T-helper 2 cell treated with Interferon-gamma antibody and Interleukin-4, amounts not matched to agents 5 μg/mL and 100 μg/mL, for 36 hours (primary cell): Measurements from ENCODE around the gene TMEM225B.
"Not testable (repeated sequence)": the region's sequence is repeated elsewhere in the genome, so short reads cannot be mapped to it uniquely, and the experiment has no call there.

Experiments used
- DNase-seq: peaks from one replicate; pipeline ENCODE4 v3.0.0; 2021; ENCODE audit warnings: low spot score
- H3K27ac Mint-ChIP-seq: one replicate; pipeline ENCODE4 v1.8.0; 2021; ENCODE audit warnings: mild to moderate bottlenecking, mixed read lengths
- H3K27me3 Mint-ChIP-seq: one replicate; pipeline ENCODE4 v1.8.0; 2021; ENCODE audit warnings: low read depth, mixed read lengths
- H3K36me3 Mint-ChIP-seq: one replicate; pipeline ENCODE4 v1.8.0; 2021; ENCODE audit warnings: low read depth, mixed read lengths
- H3K4me1 Mint-ChIP-seq: one replicate; pipeline ENCODE4 v1.8.0; 2021; ENCODE audit warnings: low read depth, mixed read lengths
- H3K4me3 Mint-ChIP-seq: one replicate; pipeline ENCODE4 v1.8.0; 2022; ENCODE audit warnings: mild to moderate bottlenecking, moderate library complexity, mixed read lengths
- H3K9me3 Mint-ChIP-seq: one replicate; pipeline ENCODE4 v1.8.0; 2021; ENCODE audit warnings: mixed read lengths

Gene TMEM225B

DNA sequence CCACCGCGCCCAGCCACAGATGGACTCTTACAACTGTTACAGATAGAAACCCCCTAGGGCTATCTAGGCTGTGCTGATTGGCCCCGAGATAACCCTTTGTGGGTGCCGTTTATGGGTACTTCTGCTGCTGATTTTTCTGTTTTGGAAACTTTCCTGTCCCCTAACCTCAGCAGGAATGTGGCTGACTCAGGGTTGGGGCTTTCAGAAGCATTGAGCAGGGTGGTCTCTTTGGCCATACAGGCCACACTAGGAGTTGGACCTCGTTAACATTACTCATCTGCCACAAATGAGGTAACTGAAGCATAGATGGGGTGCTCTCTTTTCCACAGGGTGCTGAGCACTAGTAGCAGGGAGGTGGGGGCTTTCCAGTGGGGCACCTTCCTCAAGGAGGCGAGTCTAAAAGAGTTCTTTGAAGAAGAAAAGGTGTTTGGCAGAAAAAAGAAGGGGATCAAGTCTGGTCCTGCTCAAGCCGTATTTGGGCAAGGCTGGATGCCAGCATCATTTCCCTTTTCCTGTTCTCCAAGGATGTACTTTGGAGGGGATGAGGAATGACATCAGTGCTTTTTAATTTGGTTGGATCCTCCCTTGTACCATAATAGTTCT is 25.1 kb downstream of the TMEM225B start:
- Mint-ChIP-seq H3K27me3 (no peaks in the 10 kb centered on the region), H3K9me3 (no peaks in the 10 kb centered on the region), H3K36me3 (peaks cover 89% of the 10 kb centered on the region), H3K27ac (peak overlapping the region; percentile 97), H3K4me3 (peak overlapping the region; percentile 92), H3K4me1 (peaks cover 67% of the 10 kb centered on the region)
- DNase-seq, result peak; percentile 64

DNA sequence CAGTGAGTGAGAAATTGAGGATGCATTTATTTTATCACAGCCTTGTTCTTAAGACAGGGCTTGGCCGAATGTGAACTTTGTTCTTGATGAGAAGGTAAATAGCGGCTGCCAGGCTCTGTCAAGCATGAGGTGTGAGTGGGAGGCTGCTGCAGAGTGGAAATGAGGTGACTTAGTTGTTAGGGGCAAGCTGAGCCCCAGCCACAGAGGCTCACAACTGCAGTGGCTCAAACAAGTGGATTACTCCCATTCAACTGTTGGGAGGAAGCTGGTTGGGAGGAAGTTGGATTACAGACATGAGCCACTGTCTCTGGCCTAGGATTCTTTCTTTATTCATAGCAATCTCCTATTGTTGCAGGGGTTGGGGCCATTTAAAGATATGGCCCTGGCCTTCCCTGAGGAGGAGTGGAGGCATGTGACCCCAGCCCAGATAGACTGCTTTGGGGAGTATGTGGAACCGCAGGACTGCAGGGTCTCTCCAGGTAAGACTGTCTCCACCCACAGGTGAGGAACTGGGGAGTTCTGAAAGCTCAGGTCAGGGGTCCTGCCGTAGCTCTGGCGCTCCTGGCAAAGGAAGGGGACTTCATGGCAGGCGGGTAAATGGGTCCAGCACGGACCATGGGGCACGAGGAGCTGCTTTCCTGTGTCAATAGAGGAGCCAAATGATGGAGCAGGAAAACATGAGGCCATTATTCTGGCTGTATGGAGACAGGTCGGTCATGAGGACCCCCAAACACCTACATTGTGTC is 25.8 kb downstream of the TMEM225B start:
- peaks cover 89% of the 10 kb centered on the region for H3K36me3 Mint-ChIP-seq
- peak overlapping the region; percentile 97 for H3K27ac Mint-ChIP-seq
- no peaks in the 10 kb centered on the region for H3K27me3 Mint-ChIP-seq
- H3K9me3 Mint-ChIP-seq, result no peaks in the 10 kb centered on the region
- peaks cover 67% of the 10 kb centered on the region for H3K4me1 Mint-ChIP-seq
- DNase-seq, result peak; percentile 56
- peak overlapping the region; percentile 92 for H3K4me3 Mint-ChIP-seq

DNA sequence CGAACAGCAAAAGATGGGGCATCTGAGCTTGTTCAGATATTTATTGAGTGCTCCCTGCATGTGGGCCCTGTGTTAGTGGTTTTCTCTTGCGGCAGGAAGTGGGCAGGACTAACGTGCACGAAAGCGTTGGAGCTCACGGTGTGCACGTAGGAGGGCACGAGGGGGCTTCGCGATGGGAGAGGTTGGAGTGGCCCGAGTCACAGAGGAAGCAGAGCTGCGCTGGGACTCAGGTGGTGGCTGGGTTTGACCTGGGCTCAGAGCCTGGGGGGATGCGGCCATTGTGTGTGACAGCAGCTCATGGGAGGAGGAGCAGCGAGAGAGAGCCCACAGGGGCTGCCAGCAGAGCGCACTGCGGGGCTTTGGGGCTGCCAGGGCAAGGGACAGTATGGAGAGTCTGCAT is 26.4 kb downstream of the TMEM225B start:
- peaks cover 61% of the 10 kb centered on the region for H3K4me1 Mint-ChIP-seq
- peak; percentile 77 for DNase-seq
- H3K27ac Mint-ChIP-seq, result peak overlapping the region; percentile 97
- H3K4me3 Mint-ChIP-seq, result peak overlapping the region; percentile 92
- H3K9me3 Mint-ChIP-seq, result no peaks in the 10 kb centered on the region
- no peaks in the 10 kb centered on the region for H3K27me3 Mint-ChIP-seq
- peaks cover 87% of the 10 kb centered on the region for H3K36me3 Mint-ChIP-seq

DNA sequence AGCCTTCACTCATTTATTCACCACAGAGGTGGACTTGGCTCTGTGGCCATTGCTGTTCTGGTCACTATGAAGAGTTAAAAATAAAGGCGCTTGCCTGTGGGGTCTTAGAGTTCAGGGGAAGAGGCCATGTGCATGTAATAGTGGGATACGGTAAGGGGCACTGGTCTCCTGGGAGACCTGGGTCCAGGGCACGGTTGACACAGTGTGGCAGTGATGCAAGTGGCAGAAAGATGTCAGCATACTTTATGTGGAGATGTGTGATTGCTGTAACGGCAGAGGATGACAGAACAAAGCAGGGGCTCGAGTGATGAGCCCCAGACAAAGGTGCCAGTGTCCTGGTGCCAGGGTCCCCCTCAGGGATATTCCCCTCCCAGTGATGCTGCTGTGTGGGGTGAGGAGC is 27.3 kb downstream of the TMEM225B start:
- H3K9me3 Mint-ChIP-seq, result no peaks in the 10 kb centered on the region
- H3K27me3 Mint-ChIP-seq, result no peaks in the 10 kb centered on the region
- H3K4me3 Mint-ChIP-seq, result peak overlapping the region; percentile 92
- H3K27ac Mint-ChIP-seq, result peak overlapping the region; percentile 97
- H3K36me3 Mint-ChIP-seq, result peaks cover 86% of the 10 kb centered on the region
- DNase-seq, result no peak
- peaks cover 61% of the 10 kb centered on the region for H3K4me1 Mint-ChIP-seq

DNA sequence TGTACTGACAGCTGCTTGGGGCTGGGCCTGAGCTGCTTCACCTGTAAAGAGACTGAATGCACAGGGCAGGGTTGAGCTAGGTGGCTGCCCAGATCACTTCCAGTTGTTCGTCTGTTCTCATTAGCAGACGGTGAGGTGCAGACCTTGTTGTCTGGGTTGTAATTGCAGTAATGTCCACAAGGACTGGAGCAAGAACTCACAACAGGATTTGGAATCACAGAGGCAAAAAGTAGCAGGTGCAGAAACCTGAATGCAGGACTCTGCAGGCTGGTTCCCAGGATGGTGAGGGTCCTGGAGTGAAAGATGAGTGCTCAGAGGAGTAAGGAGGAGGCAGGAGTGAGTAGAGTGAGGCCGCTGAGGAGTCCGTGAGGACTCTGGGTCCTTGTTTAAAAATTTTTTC is 27.9 kb downstream of the TMEM225B start:
- H3K4me1 Mint-ChIP-seq, result peaks cover 64% of the 10 kb centered on the region
- H3K27ac Mint-ChIP-seq, result peak overlapping the region; percentile 97

DNA sequence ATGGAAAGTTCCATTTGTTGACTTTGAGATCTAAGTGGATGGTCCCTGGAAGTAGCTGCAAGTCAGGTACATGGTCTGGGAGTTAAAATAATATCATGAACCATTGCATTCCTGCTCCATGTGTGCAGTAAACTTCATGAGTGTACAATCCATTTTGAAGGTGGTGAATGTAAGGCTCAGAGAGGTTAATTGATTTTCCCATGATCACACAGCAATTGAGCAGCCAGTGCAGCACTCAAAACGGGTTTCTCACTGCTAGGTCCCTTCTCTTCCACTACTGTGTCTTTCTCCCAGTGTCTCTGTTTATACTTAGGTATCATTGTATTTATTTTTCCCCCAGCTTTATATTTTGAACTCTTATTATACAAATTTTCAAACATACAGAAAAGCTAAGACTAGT is 28.6 kb downstream of the TMEM225B start:
- no peak overlapping the region for H3K4me3 Mint-ChIP-seq
- no peak for DNase-seq
- peaks cover 86% of the 10 kb centered on the region for H3K36me3 Mint-ChIP-seq
- H3K9me3 Mint-ChIP-seq, result no peaks in the 10 kb centered on the region
- no peak overlapping the region for H3K27ac Mint-ChIP-seq
- no peaks in the 10 kb centered on the region for H3K27me3 Mint-ChIP-seq
- peaks cover 64% of the 10 kb centered on the region for H3K4me1 Mint-ChIP-seq

More for the DNA sequence above, 27.9 kb downstream of the TMEM225B start:
- Mint-ChIP-seq H3K36me3 (peaks cover 86% of the 10 kb centered on the region), H3K4me3 (peak overlapping the region; percentile 92), H3K27me3 (no peaks in the 10 kb centered on the region), H3K9me3 (no peaks in the 10 kb centered on the region)
- no peak for DNase-seq

DNA sequence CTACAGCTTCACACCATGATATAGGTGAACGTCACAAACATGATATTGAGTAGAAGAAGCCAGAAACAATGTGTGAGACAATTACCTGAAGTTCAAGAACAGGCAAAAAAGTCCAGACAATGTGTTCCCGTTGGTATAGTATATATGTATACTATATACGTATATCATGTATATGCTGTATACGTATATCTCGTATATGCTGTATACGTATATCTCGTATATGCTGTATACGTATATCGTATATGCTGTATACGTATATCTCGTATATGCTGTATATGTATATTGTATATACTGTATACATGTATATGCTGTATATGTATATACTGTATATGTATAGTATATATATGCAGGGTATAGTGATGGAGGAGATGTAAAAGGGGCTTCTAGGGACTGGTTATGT is 29.4 kb downstream of the TMEM225B start:
- Mint-ChIP-seq H3K27ac (no peak overlapping the region), H3K4me1 (peaks cover 59% of the 10 kb centered on the region), H3K9me3 (no peaks in the 10 kb centered on the region), H3K36me3 (peaks cover 83% of the 10 kb centered on the region), H3K4me3 (no peak overlapping the region), H3K27me3 (no peaks in the 10 kb centered on the region)
- DNase-seq, result no peak

DNA sequence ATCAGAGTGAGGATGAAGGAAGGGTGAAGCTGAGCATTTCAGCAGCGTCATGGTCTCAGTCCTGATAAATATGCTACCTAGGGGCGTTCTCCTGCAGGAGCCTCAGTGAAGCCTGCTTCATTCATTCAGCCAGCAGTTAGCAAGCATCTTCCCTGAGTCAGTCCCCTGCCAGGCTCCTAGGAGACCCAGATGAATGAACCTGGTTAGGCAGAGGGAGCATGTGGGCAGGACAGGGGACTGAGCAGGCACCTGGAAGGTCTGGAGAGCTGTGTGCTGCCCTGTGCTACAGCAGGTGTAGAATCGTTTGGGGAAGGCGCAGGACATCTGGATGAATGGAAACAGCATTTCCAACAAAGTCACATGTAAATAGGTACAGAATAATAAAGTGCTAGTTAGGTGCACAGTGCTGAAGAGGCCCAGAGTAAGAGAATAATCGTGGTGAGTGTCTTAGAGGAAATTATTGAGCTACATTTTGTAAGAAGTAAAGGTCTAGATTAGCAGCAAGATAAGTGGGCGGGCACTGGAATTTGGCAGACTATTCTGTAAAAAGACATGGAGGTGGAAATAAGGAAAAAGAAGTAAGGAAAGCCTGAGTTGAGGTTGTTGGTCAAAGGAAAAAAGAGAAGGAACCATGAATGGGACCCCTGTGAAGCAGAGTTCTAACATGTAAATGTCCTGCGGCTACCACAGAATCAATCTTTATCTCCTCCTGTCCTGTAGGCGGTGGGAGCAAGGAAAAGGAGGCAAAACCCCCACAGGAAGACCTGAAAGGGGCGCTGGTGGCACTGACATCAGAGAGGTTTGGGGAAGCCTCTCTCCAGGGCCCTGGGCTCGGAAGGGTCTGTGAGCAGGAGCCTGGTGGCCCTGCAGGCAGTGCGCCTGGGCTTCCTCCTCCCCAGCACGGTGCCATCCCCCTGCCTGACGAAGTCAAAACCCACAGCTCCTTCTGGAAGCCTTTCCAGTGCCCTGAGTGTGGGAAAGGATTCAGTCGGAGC is 30.7 kb downstream of the TMEM225B start:
- Mint-ChIP-seq H3K27ac (no peak overlapping the region), H3K9me3 (no peaks in the 10 kb centered on the region), H3K4me1 (peaks cover 47% of the 10 kb centered on the region), H3K36me3 (peaks cover 78% of the 10 kb centered on the region), H3K27me3 (no peaks in the 10 kb centered on the region), H3K4me3 (no peak overlapping the region)
- DNase-seq, result no peak

DNA sequence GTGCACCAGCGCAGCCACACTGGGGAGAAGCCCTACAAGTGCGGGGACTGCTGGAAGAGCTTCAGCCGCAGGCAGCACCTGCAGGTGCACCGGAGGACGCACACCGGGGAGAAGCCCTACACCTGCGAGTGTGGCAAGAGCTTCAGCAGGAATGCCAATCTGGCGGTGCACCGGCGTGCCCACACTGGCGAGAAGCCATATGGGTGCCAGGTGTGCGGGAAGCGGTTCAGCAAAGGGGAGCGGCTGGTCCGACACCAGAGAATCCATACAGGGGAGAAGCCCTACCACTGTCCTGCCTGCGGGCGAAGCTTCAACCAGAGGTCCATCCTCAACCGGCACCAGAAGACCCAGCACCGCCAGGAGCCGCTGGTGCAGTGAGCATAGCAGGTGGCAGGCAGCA is 31.6 kb downstream of the TMEM225B start:
- Mint-ChIP-seq H3K4me3 (no peak overlapping the region), H3K36me3 (peaks cover 70% of the 10 kb centered on the region), H3K9me3 (no peaks in the 10 kb centered on the region), H3K27me3 (no peaks in the 10 kb centered on the region), H3K4me1 (peaks cover 38% of the 10 kb centered on the region), H3K27ac (no peak overlapping the region)
- DNase-seq, result no peak

DNA sequence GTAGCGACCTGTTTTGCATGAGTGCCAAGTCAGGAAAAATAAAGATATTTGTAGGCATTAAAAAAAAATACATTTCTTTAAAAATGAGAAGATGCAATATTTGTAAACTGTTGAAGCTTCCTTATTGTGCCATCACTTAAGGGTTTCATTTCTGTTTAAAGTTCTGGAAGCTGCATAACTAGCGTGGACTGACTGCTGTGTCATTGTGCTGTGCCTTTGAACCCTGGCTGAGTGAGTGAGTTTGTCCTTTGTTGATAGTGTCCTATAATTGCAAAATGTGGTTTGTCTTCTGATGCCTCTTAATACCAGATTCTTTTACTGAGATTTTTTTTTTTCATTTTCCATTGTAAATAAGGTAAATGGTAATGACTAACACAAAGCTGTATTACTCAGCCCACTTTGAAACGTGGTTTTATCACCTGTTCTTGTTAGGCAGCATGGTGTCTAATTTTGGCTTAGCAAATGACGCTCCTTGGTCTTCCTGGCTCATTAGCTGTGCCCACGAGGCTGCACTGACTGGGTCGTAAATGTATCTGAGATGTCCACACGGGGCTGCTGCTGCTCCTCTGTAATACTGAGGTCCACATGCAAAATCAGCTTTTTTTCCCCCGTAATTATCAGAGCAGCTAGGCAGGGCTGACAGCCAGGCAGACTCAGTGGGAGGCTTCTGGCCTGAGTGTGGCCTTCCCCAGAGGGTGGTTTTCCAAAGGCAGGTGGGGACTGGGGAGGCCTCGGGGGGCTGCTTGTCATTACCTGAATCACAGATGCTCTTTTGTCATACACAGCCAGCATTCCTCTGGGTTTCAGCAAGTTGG is 33.4 kb downstream of the TMEM225B start:
- H3K4me3 Mint-ChIP-seq, result no peak overlapping the region
- H3K9me3 Mint-ChIP-seq, result no peaks in the 10 kb centered on the region
- H3K36me3 Mint-ChIP-seq, result peaks cover 59% of the 10 kb centered on the region
- no peaks in the 10 kb centered on the region for H3K27me3 Mint-ChIP-seq
- peaks cover 23% of the 10 kb centered on the region for H3K4me1 Mint-ChIP-seq
- DNase-seq, result no peak
- H3K27ac Mint-ChIP-seq, result no peak overlapping the region

DNA sequence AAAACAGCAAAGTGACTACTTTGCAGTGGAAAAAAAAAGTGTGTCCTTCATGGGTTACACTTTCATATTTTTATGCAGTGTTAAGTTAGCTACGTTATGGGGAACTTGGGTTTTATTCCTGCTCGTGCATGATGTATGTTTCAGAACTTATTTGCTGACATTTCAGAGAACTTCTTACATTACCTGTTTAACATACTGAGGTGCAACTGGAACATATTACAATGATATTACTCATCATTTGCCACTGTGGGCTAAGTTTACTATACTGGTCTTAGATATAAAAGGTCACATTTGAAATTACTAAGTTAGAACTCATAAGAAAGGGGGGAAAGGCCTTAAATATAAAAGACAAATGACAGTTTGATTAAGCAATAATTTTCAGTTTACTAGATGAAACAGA is 39.3 kb downstream of the TMEM225B start:
- not testable (repeated sequence) for H3K4me1 Mint-ChIP-seq, H3K9me3 Mint-ChIP-seq, H3K4me3 Mint-ChIP-seq, H3K27me3 Mint-ChIP-seq, DNase-seq, H3K27ac Mint-ChIP-seq
- H3K36me3 Mint-ChIP-seq, result peaks cover 33% of the 10 kb centered on the region

DNA sequence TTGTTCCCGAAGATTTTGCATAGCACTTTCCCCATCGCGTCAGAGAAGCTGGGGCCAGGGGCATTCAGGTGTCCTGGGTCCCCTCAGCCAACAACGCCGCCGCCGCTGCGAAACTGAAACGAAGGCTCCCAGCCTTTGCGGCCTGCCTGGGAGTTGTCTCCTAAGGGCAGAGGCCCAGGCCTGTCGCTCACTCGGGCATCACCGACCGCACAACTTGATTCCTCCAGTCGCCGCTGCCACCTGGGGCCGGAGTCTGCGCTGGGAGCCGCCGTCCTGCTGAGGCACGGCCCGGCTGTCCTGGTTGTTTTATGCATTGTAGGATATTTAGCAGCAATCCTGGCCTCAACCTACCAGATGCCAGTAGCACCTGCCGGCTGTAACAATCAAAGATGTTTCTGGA is 40.7 kb downstream of the TMEM225B start:
- Mint-ChIP-seq H3K9me3 (no peaks in the 10 kb centered on the region), H3K4me3 (no peak overlapping the region), H3K27me3 (no peaks in the 10 kb centered on the region), H3K36me3 (peaks cover 33% of the 10 kb centered on the region), H3K27ac (no peak overlapping the region), H3K4me1 (peaks cover 4% of the 10 kb centered on the region)
- DNase-seq, result no peak

DNA sequence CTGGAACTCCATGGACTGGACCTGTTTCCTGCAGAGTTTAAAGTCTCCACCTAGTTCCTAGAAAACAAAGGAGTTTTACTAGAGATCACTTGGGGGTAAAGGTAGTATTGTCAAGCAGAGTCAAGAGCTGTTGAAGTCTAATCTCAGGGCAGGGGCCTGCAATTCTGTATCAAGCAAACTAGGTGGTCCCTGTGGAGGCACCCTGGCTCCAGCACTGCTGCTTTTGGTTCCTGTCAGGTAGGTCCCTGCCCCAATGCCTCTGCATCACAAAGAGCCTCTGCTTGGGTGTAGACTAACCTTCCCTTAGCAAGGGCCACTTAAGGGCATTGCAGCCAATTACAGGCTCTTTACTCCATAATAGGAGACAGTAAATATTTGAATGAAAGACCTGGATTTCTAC is 41.2 kb downstream of the TMEM225B start:
- DNase-seq, result no peak
- H3K36me3 Mint-ChIP-seq, result peaks cover 36% of the 10 kb centered on the region
- no peaks in the 10 kb centered on the region for H3K27me3 Mint-ChIP-seq
- no peaks in the 10 kb centered on the region for H3K9me3 Mint-ChIP-seq
- no peak overlapping the region for H3K4me3 Mint-ChIP-seq
- H3K4me1 Mint-ChIP-seq, result peaks cover 4% of the 10 kb centered on the region
- H3K27ac Mint-ChIP-seq, result no peak overlapping the region
